ENCODE results near the gene FBXO7.

Gene FBXO7

GRCh38 chr22:32533265-32534111, 58.9 kb downstream of the FBXO7 start:
- DNase-seq = no peak

DNA sequence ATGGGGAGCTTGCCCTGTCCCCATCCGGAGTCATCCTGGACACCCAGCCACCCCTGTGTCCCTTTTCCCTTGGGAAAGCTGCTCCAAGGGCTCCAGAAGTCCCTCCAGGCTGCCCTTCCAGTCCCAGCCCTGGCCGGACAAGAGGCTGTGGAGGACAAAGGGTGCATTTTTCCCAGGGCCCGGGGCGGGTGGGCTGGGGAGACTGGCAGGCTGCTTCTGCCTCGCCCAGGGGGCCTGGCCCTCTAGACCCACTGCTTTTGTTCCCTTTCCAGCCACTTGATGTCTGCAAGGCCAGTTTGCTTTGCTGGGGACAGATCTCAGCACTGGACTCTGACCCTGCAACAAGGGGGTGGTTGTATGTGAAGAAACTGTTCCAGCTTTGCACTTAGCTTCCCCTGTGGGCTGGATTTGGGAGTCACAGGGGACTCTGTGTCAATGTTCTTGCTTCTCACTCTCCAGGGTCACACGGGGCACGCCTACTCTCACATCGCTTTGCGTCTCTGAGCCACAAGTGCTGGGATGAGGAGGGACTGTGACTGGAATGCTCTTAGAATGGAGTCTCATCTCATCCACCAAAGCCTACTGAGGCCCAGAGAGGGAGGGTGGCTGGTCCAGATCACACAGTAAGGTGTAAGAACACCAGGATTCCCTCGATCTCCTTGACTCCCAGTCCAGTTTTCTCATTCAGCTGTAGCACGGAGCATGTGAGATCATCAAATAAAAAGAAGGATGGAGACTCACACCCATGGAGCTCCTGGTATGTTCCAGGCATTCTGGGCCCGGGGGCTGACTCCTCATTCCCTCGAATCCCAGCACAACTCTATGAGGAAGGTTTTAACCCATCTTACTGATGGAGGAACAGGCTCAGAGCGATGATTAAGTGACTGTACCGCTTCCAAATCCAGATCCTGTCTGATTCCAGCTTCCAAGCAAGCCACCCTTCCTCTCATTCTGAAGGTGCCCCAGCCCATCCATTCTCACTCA, 59.9 kb downstream of the FBXO7 start:
- DNase-seq = no peak

DNA sequence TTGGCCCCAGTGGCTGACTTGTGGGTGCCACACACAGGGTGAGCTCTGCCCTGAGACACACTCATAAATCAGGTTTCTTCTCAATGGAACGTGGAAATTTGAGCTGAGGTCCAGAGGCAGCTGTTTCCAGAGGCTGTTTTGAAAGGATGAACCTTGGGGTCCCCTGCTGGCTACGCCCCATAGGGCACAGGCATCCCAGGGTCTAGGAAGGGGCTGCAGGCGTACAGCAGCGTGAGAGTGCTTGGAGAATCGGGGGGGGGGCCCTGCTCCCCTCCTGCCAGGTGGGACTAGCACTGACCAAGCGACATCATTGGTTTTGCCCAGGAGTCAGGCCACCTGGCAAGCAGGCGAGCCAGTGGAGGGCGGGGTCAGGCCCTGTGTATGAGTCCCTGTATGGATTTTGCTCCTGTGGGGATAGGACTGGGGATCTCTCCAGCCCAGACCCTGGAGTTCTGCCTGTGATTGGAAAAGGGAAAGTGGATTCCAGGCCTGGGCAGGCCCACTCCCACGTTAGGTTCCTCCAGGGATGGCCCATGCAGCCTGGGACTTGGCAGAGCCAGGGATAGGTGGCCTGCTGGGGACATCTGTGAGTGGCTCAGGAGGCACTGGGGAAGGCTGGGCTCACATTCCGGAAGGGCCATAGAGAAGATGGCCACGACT, 61.0 kb downstream of the FBXO7 start:
- no peak for DNase-seq

- DNase-seq = no peak
These were observed 61.7 kb downstream of the FBXO7 start for GRCh38 chr22:32536352-32536751.

DNA sequence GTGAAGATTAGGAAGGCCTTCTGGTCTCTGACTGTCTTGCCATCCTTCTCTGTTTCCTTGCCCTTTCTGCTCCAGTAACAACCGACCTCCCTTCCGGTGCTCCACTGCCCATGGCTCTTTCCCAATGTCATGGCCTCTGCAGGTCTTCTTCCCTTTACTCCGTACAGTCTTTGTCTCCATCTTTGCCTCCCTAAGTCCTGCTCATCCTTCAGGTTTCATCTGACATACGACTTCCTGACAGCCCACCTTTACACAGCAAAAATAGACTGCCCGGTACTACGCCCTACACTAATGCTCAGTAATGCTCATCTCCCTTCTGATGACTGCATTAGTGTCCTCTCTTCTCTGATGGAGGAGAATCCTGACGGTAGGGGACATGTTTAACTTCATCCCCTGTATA, 63.9 kb downstream of the FBXO7 start:
- DNase-seq = no peak

DNA sequence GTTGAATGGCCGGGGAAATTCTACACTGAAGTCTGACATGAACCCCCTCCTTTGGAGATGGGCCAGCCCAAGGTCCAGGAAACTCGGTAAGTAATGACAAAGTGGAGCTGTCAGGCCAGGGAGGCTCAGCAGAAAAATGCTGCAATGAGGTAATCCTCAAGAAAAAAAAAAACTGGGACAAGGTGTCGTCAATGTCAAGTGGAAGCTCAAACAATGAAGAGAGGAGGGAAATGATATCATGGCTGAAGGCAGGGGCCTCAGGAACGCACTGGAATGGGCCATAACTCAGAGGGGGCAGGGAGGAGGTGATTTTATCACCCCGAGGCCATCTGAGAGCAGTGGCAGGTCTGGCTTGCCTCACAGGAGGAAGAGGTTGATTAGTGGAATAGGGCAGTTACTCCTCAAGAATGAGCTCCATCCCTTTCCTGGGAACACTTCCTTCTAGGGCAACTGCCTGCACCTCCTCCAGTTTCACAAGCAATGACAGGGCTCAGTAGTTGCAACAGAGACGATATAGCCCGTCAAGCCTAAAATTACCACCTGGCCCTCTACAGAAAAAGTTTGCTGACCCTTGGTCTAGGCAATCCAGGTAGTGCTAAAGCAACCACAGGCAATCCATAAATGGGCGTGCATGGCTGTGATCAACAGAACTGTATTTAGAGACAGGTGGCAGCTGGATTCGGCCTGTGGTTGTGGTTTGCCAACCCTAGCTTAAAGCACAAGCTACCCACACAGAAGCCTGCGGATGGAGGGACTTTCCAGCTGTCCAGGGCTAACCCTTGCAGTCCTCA, 65.2 kb downstream of the FBXO7 start:
- DNase-seq = no peak

GRCh38 chr22:32541481-32541880, 66.9 kb downstream of the FBXO7 start:
- no peak for DNase-seq

GRCh38 chr22:32542066-32542676, 67.6 kb downstream of the FBXO7 start:
- DNase-seq = no peak

DNA sequence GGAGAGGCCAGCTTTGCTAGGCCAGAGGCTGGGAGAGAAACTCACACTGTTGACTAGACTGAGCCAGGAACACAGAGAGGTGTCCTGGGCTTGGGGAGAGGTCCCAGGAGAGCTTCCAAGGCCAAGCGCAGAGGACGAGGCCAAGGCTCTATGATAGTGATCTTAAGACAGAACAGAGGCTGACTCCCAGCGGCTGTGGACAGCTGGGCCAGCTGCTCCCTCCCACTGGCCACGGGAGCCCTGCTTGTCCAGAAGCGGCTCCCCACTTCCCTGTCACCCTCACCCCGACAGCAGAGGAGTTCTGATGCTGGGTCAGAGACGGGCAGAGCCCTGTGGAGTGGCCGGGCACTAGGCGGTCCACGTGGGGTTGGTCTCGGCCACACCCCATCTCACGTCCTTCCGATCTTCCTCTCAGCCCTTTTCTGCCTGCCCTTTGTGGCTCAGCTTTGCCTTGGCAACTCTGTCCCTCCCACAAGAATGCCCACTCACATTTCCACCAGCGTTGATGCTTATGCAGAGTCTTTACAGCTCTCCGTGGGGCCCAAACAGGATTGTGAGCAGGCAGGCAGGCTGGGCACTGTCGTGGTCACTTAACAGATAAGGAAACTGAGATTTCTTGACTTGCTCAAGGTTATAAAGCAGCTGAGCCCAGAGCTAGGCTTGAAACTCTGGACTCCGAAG, 68.2 kb downstream of the FBXO7 start:
- DNase-seq = no peak

- DNase-seq = no peak
These were observed 70.4 kb downstream of the FBXO7 start for GRCh38 chr22:32544953-32545558.

GRCh38 chr22:32545801-32546200, 71.2 kb downstream of the FBXO7 start:
- DNase-seq = no peak

DNA sequence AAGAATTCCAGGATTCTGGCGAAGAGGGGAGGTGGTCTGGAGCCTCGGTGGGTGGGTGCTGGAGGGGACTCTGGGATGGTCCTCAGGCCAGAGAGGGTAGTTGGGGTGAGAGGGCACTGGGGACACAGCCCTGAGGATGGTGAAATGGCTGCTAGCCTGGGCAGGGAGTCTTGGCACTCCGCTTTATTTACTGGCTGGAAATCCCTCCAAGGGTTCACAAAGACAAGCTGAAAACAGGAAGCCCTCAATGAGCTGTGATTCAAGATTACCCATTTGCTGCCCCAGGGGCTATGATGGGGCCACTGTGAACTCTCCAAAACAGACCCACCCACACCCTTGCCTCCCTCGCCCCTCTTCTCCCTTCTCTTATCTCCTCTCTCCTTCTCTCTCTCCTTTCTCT, 71.9 kb downstream of the FBXO7 start:
- DNase-seq = no peak

DNA sequence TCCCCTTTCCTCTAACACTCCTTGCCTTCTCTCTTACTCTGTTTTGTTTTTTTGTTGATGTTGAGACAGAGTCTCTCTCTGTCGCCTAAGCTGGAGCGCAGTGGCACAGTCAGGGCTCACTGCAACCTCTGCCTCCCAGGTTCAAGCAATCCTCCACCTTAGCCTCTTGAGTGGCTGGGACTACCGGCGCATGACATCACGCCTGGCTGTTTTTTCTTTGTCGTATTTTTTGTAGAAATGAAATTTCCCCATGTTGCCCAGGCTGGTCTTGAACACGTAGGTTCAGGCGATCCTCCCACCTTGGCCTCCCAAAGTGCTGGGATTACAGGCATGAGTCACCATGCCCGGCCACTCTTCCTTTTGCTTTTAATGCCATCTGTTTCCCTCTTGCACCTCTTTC, 72.3 kb downstream of the FBXO7 start:
- DNase-seq = no peak

DNA sequence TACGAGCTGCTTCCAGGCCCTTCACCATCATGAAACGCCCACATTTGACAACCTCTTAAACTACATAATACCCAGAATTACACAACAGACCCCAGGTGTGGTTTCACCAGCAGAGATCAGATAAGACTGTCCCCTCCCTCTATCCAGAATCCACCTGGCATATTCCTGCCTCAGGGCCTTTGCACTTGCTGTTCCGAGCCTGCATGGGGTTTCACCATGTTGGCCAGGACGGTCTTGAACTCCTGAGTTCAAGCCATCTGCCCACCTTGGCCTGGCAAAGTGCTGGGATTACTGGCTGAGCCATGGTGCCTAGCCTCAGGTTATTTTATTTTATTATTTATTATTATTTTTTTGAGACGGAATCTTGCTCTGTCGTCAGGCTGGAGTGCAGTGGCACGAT, 73.4 kb downstream of the FBXO7 start:
- no peak for DNase-seq
